GM19023 (cell line): ENCODE measurements around the gene C12orf50.
"Not testable (repeated sequence)": the region's sequence is repeated elsewhere in the genome, so short reads cannot be mapped to it uniquely, and the experiment has no call there.

ENCODE experiments used
- ATAC-seq: cut with Tn5 transposase; IDR thresholded peaks from one replicate; pipeline ENCODE4 v1.9.1; 2021; ENCODE audit warnings: mild to moderate bottlenecking, moderate library complexity; ENCODE audit not compliant: unreplicated experiment

The C12orf50 gene

GRCh38 chr12:87991483-87991882 is 37.7 kb downstream of the C12orf50 start:
- ATAC-seq = no peak

DNA sequence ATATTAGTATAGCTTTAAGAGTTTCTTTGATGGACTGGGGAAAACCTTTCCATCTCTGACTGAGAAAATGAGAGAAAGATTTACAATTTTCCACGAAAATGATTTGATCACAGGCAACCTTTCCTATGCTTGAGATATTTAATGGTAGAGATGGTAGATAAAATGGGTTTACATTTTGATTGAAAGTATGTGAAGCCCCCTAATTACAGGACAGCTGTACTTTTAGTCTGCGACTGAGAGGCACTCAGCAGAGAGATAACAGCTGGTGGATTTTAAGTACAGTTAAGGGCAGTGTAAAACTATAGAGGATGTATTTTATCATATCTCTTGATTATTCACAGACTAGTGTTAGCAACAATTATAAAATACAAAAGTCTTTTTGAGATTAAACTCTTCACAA is 40.7 kb downstream of the C12orf50 start:
- no peak for ATAC-seq

DNA sequence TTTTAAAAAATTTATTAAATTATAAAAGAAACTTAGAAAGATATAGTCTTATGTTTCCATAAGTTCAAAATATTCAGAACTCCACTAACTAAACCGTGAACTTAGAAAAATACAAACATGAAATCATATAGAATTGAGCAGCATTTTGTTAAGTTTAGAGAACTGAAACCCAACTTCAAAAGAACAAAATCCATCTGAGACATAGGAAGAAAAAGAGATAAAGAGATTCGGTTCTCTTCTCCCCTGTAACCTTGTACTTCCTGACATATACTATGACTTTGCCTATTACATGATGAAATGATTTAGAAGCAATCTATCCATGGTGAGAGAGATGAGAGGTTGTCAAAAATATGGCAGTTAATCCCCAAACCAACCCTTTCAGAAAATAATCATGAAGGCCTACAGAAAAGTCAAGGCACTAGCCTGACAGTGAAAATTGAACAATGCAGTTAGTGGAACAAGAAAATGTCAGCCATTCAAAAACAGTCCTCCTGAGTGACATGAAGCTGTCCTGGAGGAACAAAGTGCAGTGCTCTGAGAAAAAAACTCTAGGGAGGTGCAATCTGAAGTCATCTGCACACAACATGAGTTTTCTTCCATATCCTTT is 44.0 kb downstream of the C12orf50 start:
- no peak for ATAC-seq

DNA sequence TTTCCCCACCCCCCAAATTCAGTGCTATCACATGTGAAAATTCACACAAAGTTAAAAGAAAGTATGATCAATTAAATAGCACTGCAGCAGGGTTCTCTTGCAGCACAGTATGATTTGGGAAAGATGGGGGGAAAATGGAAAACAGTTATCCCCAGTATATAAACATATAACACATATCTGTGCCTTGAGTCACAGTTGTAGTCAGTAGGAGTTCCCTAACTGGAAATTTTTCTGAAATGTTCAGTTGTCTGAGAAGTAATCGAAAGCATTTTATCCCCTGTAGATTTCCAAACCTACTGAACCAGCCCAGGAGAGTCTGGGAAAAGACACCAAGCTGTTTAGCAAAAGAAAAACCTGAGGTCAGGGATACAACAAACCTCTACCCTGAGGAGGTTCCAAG is 47.0 kb downstream of the C12orf50 start:
- ATAC-seq = no peak

- ATAC-seq = no peak
Observed at GRCh38 chr12:87981495-87981894, 47.7 kb downstream of the C12orf50 start.

DNA sequence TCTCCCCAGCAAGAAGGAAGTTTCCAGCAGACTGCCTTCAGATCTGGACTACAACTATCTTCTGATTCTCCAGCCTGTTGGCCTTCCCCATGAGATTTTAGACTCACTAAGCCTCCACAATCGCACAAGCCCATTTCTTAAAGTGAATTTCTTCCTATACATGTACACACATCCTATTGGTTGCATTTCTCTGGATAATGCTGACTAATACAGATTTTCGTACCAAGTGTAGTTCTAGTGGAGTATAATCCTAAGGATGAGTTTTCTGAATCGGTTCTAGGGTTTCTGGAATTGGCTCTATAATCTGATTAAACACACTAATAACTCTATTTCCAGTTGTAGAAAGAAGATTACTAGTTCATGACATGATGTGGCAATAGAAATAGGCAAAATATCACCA is 53.3 kb downstream of the C12orf50 start:
- ATAC-seq = no peak

- no peak for ATAC-seq
Observed at GRCh38 chr12:87967871-87968270, 61.3 kb downstream of the C12orf50 start.

DNA sequence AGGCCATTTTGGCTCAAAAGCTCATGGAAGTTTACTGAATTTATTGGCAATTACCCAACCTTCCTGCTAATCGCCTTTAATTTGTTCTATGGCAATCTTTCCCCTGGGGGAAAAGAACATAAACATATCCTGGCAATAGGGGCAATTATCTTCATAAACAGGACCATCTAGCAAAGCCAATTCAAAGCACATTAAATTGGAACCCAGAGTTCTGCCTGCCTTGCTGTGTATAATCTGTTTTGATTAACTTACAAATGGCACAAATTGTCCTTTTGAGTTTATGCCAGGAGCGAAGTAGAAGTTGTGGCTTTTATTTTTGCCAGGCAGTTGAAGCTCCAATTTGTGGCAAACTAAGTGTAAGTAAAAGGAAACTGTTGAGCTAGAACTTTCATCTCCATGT is 68.6 kb downstream of the C12orf50 start:
- no peak for ATAC-seq

DNA sequence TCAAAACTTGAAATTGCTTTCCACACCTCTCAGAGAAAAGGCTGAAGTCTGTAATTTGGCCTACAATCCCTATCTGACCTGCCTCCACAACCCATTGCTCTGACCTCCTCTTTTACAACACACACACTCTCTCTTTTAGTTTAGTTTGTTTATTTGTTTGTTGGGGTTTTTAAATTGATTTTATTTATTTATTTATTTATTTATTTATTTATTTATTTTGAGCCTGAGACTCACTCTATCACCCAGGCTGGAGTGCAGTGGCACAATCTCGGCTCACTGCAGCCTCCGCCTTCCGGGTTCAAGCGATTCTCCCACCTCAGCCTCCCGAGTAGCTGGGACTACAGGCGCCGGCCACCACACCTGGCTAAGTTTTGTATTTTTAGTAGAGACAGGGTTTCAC is 75.2 kb downstream of the C12orf50 start:
- ATAC-seq = not testable (repeated sequence)

DNA sequence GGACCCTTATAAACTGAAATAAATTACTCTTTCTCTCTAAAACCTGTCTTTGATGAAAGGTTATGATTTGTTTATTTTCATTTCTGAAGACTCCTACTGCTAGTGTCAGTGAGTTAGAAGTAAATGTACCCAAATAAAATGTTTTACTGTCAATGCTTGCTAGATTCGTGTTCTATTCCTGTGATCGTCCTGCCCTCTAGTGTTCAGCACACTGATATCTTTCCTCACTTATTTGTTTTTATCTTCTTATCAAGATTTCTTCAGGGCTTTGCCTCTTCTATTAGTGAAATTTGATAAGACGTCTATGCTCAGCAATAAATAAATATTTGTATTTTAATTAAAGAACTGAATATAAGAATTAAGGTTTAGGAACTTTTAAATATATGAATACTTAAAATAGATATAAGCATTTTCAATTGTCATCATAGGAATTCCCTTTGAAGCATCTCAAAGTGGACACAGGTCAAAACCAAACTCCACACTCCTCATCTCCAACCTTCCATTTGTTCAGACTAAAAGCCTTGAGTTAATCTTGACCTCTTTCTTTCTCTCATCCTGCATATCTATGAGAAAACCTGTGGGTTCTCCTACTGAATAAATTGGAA is 75.8 kb downstream of the C12orf50 start:
- no peak for ATAC-seq

DNA sequence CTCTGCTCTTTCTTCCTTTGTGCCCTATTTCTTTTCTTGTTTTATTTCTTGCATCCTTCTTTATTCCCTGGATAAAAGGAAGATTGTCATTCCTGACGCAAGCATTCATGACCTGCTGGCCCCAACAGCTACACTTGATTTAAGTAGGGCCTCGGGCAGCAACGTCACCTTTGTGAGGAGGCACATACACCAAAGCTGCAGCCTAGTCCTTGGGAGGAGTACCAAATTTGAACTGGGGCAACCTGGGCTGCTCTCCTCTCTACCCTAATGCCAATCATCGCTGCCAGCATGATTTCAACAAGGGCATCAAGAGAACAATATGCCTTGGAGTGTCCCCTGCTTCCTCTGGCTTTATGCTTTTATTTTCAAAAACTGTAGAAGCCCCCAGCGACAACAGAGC is 76.4 kb downstream of the C12orf50 start:
- ATAC-seq = no peak

DNA sequence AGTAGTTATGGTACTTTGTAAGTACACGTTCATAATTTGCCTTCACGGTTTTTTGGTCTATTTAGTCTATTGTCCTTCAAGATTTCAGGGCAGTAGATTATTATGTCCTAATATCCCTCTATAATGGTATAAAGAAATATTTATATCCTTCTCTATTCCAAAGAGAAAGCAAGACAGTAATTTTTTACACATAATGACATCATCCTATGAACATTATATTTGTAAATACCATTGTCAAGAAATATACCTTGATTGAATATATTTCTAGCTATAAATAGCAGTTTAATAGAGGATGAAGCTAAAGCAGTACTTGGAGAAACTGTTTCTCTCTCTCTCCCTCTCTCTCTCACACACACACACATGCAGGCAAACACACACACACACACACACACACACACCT is 77.0 kb downstream of the C12orf50 start:
- ATAC-seq = no peak

- ATAC-seq = no peak
Observed at GRCh38 chr12:87943762-87944161, 85.4 kb downstream of the C12orf50 start.

- no peak for ATAC-seq
Observed at GRCh38 chr12:87943023-87943422, 86.2 kb downstream of the C12orf50 start.

GRCh38 chr12:87939182-87939581 is 90.0 kb downstream of the C12orf50 start:
- no peak for ATAC-seq

DNA sequence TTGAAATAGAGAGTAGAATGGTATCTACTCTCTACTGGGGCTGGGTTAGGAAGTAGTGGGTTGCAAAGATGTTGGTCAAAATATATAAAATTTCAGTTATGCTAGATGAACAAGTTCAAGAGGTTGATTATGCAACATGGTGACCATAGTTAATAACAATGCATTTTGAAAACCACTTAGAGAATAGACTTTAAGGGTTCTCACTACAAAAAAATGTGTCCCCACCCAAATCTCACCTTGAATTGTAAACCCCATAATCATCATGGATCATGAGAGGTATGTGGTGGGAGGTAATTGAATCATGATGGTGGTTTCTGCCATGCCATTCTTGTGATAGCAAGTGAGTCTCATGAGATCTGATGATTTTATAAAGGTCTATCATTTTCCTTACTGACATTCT is 94.0 kb downstream of the C12orf50 start:
- ATAC-seq = no peak

- no peak for ATAC-seq
Observed at GRCh38 chr12:87933991-87934390, 95.2 kb downstream of the C12orf50 start.

DNA sequence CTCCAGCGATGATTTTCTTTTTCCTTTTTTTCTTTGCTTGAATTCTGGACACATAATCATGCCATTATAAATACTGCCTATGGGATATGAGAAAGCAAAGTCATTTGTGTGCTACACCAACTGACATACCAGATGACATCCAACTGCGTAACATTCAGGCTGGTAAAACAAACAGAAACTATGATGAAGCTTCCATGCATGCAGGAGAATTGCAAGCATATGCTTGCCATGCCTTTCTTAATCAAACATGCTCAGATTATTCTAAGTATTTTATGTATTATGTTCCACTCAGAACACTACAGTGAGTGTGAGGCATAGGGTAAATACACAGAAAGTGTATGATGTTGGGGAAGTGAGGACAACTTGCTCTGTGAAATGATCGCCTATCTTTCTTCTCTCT is 97.4 kb downstream of the C12orf50 start:
- ATAC-seq = no peak

DNA sequence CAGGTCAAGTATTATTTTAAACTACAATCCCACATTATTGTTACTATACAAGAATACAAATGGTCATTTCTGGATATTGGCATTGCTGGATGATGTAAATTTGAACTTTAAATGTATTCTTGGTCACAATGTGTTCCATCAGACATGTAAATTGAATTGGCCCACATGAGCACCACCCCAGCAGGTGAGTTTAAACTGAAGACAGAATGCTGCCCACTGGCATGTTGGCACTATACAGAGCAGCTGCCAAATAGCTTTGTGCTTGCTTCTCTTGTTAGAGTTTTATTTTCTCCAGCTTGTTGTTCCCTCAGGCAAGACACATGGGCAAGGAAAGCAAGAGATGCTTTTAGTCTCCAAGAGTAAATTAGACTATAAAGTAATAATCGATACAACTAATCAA is 98.6 kb downstream of the C12orf50 start:
- no peak for ATAC-seq
